Measurements from ENCODE around the gene MACROD1.

MACROD1 gene

GRCh38 chr11:64037027-64037634 is 128.8 kb downstream of the MACROD1 start:
- in situ Hi-C loops (cut with MboI; ENCODE audit: low pct_unique_long_range_greater_than_20kb, low sequenced_read_pairs, unreplicated experiment) = no loop called here
- TF ChIP-seq CTCF (IDR thresholded peaks at IDR 0.05; ENCODE audit: extremely low read depth, insufficient read depth, missing control alignments) = no peak
- DNase-seq (ENCODE audit: low spot score) = no peak

- no peak for DNase-seq (ENCODE audit: low spot score)
- in situ Hi-C loops (cut with MboI; ENCODE audit: low pct_unique_long_range_greater_than_20kb, low sequenced_read_pairs, unreplicated experiment) = no loop called here
- no peak for TF ChIP-seq CTCF (IDR thresholded peaks at IDR 0.05; ENCODE audit: extremely low read depth, insufficient read depth, missing control alignments)
Observed at GRCh38 chr11:64036087-64037026, 129.6 kb downstream of the MACROD1 start.

- no peak for TF ChIP-seq CTCF (IDR thresholded peaks at IDR 0.05; ENCODE audit: extremely low read depth, insufficient read depth, missing control alignments)
- in situ Hi-C loops (cut with MboI; ENCODE audit: low pct_unique_long_range_greater_than_20kb, low sequenced_read_pairs, unreplicated experiment) = no loop called here
- DNase-seq (ENCODE audit: low spot score) = no peak
Observed at GRCh38 chr11:64035576-64035975, 130.3 kb downstream of the MACROD1 start, which contains the start of gene FLRT1. TSS of gene FLRT1 (plus strand) at chr11:64035931. CDS start at chr11:64116268, 80,337 bp downstream.

GRCh38 chr11:64035081-64035524 is 130.8 kb downstream of the MACROD1 start:
- no peak for DNase-seq (ENCODE audit: low spot score)
- TF ChIP-seq CTCF (IDR thresholded peaks at IDR 0.05; ENCODE audit: extremely low read depth, insufficient read depth, missing control alignments) = no peak
- in situ Hi-C loops (cut with MboI; ENCODE audit: low pct_unique_long_range_greater_than_20kb, low sequenced_read_pairs, unreplicated experiment) = no loop called here

GRCh38 chr11:64034411-64034811 is 131.5 kb downstream of the MACROD1 start:
- TF ChIP-seq CTCF (IDR thresholded peaks at IDR 0.05; ENCODE audit: extremely low read depth, insufficient read depth, missing control alignments) = no peak
- DNase-seq (ENCODE audit: low spot score) = no peak
- in situ Hi-C loops (cut with MboI; ENCODE audit: low pct_unique_long_range_greater_than_20kb, low sequenced_read_pairs, unreplicated experiment) = no loop called here

GRCh38 chr11:64032050-64032449 is 133.9 kb downstream of the MACROD1 start:
- TF ChIP-seq CTCF (IDR thresholded peaks at IDR 0.05; ENCODE audit: extremely low read depth, insufficient read depth, missing control alignments) = no peak
- in situ Hi-C loops (cut with MboI; ENCODE audit: low pct_unique_long_range_greater_than_20kb, low sequenced_read_pairs, unreplicated experiment) = no loop called here
- no peak for DNase-seq (ENCODE audit: low spot score)
